Left kidney (tissue), 2 donors: ENCODE results near the gene TSPAN9. TPM values are rescaled to one million over a fixed set of nuclear protein-coding genes. Genes with fewer than 3 reads are reported as not detected.

Source experiments
- DNase-seq: peaks from one replicate; pipeline ENCODE4 v3.0.0-alpha.2; 2013
- polyA plus RNA-seq: library from polyadenylated mRNA; unstranded; fragments of 120-200 nt; gene quantifications from one replicate; pipeline ENCODE4 v1.2.1, GENCODE V29; 2013; ENCODE audit not compliant: insufficient read length

TSPAN9 gene
- polyA plus RNA-seq, 1 donor, result 79.9 TPM

- no peak for DNase-seq
Measured at GRCh38 chr12:3120701-3121100, 43.5 kb downstream of the TSPAN9 start.

DNA sequence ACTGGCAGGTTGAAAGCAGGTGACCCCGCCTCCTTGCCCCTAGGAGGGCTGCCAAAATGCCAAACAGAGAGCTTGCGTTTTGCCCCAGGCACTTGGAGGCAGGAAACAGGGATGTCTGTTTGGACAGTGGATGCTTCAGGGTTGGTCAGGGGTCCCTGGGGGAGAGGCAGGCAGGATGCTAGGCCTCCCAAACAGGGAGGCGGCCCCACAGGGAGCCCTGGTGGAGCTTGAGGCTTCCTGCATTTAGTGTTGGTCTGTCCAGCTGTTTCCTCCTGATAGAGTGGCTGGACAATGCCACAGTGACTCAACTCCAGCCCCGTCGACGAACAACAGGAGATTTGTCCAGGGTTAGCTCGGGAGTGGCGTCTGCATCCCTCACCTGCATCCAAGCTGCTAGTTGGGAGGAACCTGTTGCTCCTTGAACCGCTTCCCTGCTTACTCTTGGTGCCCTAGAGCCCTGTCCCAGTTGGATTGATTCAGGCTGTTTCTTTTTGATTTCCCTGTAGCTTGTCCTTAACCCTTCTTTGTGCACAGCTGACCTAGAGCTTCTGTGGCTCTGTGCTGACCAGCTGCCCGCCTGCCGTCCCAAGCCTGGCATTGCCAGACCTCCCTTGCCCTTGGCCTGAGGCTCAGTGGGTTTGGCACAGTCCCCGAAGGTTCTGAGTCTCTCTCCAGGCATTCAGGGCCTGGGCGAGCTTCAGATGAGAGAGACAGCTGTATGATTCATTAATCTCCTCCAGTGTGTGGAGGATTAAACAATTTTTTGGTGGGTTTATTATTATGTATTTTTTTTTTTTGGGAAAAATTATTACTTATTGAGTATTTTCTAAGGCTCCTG is 45.9 kb downstream of the TSPAN9 start:
- no peak for DNase-seq

- no peak for DNase-seq
Measured at GRCh38 chr12:3123729-3124128, 46.5 kb downstream of the TSPAN9 start.

- no peak for DNase-seq
Measured at GRCh38 chr12:3124917-3125316, 47.7 kb downstream of the TSPAN9 start.

- DNase-seq, result no peak
Measured at GRCh38 chr12:3125674-3126073, 48.5 kb downstream of the TSPAN9 start.

DNA sequence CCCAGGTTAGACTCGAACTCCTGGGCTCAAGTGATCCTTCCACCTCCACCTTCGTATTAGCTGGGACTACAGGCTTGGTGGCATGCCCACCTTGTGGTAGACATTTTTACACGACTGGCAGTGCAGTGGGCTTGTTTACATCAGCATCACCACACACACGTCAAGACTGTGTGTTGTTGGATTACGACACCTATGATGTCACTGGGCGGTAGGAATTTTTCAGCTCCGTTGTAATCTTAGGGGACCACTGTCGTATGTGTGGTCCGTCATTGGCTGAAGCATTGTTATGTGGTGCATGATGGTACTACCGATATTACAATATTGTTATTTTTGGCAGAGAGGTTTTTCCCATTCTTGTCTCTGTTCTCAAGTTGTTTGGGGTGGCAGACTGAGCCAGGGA is 50.7 kb downstream of the TSPAN9 start:
- no peak for DNase-seq

DNA sequence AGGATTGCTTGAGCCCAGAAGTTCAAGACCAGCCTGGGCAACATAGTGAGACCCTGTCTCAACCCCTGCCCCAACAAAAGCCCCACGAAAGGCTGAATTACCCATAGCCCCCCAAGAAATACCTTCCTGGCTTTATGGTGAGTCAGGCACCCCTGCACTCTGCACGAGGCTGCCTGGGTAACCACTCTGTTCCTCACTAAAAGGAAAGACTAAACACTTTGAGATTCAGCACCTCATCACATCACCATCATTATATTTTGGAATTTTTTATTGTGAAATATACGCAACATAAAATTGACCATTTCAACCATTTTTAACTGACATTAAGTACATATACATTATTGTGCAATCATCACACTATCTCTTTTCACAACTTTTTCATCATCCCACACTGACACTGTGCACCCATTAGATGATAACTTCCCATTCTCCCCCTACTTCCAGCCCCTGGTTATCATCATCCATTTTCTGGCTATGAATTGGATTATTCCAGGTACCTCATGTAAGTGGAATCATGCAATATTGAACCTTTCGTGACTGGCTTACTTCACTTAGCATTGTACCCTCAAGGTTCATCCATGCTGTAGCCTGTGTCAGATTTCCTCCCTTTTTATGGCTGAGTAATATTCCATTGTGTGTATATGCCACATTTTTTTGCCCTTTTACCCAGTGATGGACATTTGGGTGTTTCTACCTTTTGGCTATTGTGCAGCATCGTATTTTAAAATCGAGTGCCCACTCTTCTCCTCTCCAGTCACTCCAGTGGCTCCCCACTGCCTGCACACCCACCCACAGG is 51.5 kb downstream of the TSPAN9 start:
- DNase-seq, result no peak

DNA sequence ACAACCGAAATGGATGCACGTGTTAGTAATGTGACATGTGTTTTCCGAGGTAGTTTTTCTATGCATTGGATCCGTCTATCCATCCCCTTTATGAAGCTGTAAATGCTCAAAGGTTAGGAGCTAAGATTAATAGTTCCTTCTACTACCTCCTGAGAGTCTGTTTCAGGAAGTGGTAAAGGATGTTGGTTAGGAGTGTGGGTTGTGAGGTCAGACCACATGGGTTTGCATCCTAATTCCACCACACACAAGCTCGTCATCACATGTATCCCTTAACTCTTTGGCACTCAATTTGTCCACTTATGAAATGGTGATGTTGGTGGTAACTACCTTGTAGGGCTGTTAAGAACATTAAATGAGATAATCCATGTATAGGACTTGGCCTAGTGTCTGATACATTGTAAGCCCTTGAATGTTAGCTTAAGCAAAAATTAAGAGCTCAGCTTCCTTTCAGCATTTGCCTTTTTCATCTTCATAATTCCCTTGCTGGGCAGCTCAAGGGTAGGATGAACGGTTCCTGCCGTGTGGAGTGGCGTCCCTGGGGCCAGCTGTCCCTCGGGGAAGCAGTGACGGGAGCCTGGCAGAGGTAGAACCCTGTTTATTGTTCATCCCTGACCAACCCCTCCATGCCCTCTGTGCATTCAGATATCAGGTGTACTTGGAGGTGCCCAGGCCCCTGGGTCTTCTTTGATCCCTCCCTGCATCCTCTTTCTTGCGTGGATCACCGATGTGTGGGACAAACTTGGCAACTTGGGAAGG is 52.3 kb downstream of the TSPAN9 start:
- DNase-seq, result no peak

GRCh38 chr12:3130057-3130830 is 53.1 kb downstream of the TSPAN9 start:
- no peak for DNase-seq

GRCh38 chr12:3131129-3131528 is 54.0 kb downstream of the TSPAN9 start:
- no peak for DNase-seq

DNA sequence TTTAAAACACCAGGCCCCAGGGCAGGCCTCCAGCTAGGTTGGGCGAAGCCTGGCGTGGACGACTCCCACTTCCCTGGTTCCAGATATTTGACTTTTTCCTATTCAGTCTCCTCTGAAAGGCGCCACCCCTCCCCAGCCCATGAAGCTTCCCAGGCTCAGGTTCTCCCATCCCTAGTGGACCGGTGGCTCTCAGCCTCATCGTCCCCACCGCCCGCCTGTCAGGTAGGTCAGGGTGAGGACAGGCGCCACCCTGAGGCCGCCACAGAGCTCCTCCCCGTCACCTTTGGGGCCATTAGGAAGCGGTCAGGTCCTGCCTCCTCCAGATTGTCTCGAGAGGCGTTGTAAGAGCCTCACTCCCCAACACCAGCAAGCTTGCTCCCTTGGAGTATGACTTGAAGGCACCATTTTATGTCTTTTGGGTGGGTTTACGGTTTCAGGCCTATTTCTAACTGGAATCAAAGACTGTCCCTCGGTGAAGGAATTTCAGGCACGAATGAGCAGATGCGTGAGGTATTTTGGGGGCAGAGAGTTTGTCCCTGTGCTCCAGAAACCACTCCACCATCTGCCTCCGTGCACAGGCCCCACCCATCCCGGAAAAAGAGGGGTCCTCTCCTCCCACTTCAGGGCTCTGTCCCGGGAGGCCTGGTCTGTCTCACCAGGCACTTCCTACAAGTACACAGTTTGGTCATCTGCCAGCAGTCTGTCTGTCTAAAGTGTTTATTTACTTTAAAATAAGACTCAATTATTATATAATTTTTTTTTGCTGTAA is 55.6 kb downstream of the TSPAN9 start:
- DNase-seq, result no peak

DNA sequence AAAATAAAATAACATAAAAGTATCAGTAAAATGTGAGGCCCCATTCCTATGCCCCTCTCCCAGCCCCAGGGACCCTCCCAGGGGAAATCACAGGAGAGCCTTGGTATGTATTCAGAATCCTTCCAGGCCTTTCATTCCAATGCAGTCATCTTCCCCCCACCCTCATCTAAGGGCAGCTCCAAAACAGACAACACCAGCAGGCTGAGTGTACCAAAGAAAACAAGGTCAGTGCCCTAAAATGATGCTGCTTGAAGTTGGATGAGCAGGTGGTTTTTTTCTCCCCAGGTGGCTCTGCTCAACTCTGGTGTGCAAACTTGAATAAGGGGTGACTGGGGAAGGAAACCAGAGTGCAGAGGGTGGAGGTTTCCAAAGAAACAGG is 56.2 kb downstream of the TSPAN9 start:
- no peak for DNase-seq

GRCh38 chr12:3134126-3134525 is 56.9 kb downstream of the TSPAN9 start:
- no peak for DNase-seq

GRCh38 chr12:3134526-3135135 is 57.5 kb downstream of the TSPAN9 start:
- DNase-seq, result no peak

DNA sequence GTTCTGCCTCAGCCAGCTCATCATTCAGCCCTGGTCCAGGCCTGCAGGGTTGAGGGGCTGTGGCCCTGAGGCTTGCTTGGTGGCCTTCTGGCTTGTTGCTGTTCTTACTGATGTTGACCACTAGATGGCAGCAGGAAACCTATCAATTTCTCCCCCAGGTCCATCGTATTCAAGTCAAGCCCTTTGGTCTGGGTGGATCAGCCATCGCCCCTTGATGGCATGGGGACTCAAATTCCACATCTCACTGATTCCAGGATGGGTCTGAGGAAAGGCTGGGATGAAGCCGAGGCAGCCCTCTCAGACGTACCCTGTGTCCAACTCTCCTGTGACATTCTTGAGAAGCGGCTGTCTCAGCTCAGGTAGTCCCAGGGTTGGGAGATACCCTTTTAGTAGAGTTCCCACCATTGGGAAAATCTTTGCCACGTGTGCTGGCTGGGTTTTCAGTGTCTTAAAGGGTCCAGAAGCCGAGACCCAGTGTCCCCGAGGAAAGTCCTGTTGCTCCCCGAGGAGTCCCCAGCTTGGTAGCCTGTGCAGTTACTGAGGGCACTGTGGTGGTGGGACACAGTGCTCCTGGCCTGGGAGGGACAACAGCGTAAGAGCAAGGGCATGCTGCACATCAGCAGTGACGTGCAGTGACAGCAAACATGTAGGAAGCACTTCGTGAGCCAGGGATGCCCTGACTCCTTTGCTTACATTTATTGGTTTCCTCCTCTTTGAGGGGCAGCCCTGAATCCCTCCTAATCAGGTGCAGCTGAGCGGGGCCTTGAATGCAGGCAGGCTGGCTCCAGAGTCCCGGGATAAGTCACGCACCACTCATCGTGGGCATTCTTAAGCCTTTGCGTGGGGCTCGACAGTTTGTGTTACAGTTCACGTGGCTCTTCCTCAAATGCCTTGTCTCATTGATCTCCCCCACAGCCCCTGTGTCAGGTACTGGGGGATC is 58.6 kb downstream of the TSPAN9 start:
- peak; percentile 74 for DNase-seq

- DNase-seq, result no peak
Measured at GRCh38 chr12:3136641-3137267, 59.6 kb downstream of the TSPAN9 start.

DNA sequence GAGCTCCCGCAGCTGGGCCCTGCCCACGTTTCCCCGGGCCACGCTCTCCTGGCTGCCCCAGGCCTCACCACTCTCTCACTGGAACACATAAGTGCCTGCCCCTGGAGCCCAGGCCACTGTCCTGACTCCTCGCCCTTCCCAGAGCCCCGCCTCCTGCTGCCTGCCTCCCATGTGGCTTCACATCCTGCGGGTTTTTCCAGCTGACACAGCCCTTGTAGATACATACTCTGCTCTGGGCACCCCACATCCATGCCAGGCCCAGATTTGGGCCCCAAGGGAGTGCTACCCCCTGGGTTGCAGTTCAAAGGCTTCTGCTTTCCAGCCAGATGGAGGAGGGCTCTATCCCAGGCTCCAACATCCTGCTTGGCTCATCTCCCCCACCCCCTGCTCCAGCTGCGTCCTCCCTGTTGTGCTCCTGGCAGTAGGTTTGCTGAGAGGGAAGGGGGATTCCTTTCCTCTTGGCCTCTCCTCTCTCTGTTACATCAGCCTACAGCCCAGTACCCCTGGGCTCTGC is 60.1 kb downstream of the TSPAN9 start:
- DNase-seq, result no peak

GRCh38 chr12:3137814-3138445 is 60.8 kb downstream of the TSPAN9 start:
- DNase-seq, result no peak
